GM12874 (cell line): ENCODE measurements around the gene ETS2.

ENCODE experiments used
- TF ChIP-seq, protein P1 (sequence below): IDR thresholded peaks from 2 replicates; pipeline ENCODE4 v1.5.1; 2011; ENCODE audit warnings: low read depth, mild to moderate bottlenecking, control low read depth, low read length, moderate library complexity; ENCODE audit not compliant: insufficient read depth

ETS2 gene

DNA sequence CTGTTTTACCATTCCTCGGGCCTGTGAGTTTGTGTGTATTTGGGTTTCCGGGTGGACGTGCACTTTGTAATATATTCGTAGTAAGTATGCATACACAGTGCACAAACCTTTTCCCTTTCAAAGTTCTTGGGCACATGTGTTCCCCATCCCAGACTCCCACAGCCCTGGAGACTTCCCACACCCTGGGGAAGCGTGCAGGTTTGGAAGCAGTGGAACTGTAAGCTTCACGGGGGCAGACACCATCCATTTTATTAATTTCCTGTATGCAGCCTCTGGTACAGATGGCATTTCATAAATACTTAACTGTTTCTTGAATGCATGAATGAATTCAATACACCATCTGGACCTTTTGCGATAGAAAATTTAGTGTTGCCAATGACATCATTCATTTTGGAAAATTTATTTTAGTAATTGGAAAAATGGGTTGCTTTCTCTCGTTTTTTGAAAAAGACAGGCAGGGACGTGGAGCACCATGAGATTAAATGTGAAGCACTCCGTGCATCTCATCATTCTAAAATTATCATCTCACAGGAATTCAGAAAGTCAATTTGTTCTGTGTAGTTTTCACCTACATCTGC is 10.8 kb downstream of the ETS2 start:
- TF ChIP-seq, protein P1, sequence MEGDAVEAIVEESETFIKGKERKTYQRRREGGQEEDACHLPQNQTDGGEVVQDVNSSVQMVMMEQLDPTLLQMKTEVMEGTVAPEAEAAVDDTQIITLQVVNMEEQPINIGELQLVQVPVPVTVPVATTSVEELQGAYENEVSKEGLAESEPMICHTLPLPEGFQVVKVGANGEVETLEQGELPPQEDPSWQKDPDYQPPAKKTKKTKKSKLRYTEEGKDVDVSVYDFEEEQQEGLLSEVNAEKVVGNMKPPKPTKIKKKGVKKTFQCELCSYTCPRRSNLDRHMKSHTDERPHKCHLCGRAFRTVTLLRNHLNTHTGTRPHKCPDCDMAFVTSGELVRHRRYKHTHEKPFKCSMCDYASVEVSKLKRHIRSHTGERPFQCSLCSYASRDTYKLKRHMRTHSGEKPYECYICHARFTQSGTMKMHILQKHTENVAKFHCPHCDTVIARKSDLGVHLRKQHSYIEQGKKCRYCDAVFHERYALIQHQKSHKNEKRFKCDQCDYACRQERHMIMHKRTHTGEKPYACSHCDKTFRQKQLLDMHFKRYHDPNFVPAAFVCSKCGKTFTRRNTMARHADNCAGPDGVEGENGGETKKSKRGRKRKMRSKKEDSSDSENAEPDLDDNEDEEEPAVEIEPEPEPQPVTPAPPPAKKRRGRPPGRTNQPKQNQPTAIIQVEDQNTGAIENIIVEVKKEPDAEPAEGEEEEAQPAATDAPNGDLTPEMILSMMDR = no peak

DNA sequence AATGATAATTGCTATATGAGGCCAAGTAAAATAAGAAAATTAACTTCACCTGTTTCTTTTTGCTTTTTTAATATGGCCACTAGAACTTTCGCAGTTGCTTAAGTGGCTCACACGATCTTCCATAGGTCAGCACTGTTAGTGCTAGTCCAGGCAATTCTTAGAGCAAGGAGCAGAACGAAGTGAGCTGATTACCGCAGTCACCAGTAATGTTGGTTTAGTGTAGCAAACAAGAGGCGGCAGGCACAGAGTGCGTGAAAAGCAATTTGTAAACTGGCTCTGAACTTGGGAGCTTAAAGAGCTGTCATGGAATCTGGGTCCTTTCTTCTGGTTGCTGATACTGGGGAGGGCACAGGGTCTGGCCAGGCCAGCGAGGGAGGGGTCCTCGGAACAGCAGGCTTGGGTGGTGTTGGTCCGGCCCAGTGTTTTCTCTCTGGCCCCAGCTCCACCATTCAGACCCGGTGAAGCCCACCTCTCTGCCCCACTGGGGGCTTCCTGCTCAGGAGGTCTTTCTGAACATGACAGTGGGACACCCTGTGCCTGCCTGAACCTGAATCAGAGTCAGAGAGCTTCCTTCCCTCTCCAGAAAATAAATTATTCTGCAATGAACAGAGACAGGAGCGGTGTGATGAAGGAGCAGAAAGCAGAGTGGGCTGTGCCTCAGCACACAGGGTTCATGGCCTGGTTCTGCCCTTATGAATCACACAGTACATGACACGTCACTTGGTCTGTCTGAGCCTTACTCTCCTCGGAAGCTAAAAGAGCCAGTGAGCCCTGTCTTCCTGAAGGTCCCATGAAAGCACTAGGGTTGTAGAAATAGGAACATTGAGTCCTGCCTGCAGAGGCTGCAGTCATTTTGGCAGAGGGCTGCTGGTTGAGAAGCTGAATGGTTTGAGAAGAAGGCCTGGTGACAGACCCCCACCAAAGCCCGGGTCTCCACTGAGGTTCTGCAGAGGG is 11.9 kb downstream of the ETS2 start:
- TF ChIP-seq, protein P1 = no peak

DNA sequence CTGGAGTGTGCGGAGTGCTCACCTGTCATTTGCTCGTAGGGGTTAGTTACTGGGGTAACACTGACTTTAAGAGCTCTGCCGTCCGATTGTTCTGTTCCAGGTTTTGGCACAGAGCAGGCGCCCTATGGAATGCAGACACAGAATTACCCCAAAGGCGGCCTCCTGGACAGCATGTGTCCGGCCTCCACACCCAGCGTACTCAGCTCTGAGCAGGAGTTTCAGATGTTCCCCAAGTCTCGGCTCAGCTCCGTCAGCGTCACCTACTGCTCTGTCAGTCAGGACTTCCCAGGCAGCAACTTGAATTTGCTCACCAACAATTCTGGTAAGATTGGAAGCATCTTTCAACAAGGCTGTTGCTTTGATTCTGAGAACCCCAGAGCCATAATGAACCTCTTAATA is 12.6 kb downstream of the ETS2 start:
- TF ChIP-seq, protein P1 = no peak

DNA sequence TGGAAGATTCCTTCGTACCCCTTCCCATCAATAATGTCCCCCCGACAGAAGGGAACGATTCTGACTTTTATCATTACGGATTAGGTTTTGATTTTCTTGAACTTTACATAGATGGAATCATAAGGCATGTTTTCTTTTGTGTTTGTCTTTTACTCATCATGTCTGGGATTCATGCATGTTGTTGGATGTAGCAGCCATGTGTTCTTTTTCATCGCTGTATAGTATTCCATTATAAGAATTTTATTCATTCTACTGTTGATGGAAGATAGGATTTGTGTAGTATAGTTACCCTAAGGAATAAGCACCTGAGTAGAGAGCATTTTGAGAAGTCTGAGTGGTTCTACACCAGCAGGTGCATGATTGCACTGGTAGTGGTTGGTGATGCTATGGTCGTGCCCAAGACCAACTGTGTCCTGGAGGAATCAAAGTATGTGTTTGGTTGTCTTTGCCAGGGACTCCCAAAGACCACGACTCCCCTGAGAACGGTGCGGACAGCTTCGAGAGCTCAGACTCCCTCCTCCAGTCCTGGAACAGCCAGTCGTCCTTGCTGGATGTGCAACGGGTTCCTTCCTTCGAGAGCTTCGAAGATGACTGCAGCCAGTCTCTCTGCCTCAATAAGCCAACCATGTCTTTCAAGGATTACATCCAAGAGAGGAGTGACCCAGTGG is 13.5 kb downstream of the ETS2 start:
- TF ChIP-seq, protein P1 = no peak

DNA sequence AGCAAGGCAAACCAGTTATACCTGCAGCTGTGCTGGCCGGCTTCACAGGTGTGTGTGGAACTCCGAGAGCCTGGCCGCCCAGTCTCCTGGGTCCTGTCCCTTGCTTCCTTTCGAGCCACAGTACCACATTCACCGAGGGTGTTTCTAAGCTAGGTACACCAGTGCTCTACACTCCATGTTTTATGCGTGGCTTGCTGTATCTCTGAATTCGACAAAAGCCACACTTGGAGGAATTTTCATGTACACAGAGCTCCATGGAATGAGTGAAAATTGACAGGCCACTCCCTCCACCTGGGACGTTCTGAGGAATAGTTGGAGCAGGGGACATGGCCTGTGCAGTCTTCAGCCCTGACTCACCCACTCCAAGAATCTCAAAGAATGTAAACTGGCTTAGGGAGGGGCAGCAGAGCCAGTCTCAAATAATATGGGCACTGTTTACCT is 14.0 kb downstream of the ETS2 start:
- TF ChIP-seq, protein P1 = no peak

DNA sequence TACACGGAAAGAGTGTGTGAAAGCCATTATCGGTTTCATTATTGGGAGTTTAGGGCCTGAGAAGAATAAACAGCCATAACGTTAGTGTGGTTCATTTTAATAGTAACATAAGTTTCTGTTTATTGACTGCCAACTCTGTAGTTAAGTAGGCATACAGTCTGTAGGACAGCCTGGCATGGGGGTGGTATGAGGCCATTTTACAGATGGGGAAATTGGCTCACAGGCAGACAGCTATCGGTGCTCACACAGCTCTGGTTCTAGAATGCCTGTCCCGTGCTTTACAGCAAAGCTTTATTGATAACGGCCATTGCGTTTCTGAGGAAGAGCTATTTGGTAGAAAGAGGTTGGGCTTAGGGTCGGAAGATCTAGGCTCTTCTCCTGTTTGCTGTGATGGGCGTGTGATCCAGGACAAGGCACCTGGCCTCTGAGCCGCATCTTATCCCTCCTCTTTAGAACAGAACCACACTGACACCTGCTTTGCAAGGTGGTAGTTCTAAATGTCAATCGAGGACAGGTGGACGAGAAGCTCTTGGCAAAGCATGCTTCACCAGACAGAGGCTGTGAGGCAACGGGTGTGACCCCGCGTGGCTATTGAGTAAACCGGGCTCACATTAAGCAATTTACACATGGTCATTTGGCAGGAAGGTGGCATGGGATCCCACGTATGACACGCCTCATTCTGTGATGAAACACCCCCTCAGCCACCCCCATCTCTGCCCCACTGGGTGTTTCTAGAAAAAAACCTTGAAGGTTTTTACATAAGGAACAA is 14.9 kb downstream of the ETS2 start:
- TF ChIP-seq, protein P1 = no peak
